Ovary (tissue), 9 donors: ENCODE results near the gene GPR61. TPM values are rescaled to one million over a fixed set of nuclear protein-coding genes. Genes with fewer than 3 reads are reported as not detected.

ENCODE experiments used
- DNase-seq, 5 donors: peaks; one replicate each; pipeline ENCODE4 v3.0.0-alpha.2; 2019 to 2020
- H3K27ac ChIP-seq, 2 donors: fragments of 200-600 bp; one replicate each; pipeline versions ENCODE4 v1.5.1 to v1.8.0; 2019 to 2022
- H3K27me3 ChIP-seq: fragments of 200-600 bp; one replicate; pipeline ENCODE4 v1.8.0; 2022
- H3K36me3 ChIP-seq: fragments of 200-600 bp; sonication (generic); one replicate; pipeline ENCODE4 v1.5.1; 2019
- H3K4me1 ChIP-seq: one replicate; pipeline ENCODE4 v1.8.1; 2013; ENCODE audit warnings: mild to moderate bottlenecking, moderate library complexity; ENCODE audit not compliant: insufficient read depth
- H3K4me3 ChIP-seq: fragments of 200-600 bp; sonication (generic); one replicate; pipeline ENCODE4 v1.5.1; 2017
- H3K9me3 ChIP-seq, 2 donors: fragments of 200-600 bp in 1 of 2; sonication (generic) in 1 of 2; one replicate each; pipeline versions ENCODE4 v1.5.1 to v1.8.1; 2013 to 2019; ENCODE audit warnings: mild to moderate bottlenecking in 1 of 2, moderate library complexity in 1 of 2
- CTCF ChIP-seq, 3 donors: fragments of 450-650 bp in 2 of 3; fragments of 200-600 bp in 1 of 3; IDR thresholded peaks; one replicate each; pipeline versions ENCODE4 v1.5.1 to v1.8.0; 2016 to 2022; ENCODE audit warnings: antibody characterized with exemption in 3 of 3, mild to moderate bottlenecking in 1 of 3
- EP300 ChIP-seq: sonication (generic); formaldehyde crosslinking; IDR thresholded peaks from one replicate; pipeline ENCODE4 v1.6.1; 2017; ENCODE audit warnings: antibody characterized with exemption
- POLR2A ChIP-seq: fragments of 450-650 bp; IDR thresholded peaks from one replicate; pipeline ENCODE4 v1.6.1; 2017; ENCODE audit warnings: antibody characterized with exemption, mild to moderate bottlenecking, moderate library complexity
- WGBS, 3 donors: extraction: QIAGEN DNeasy Blood & Tissue Kit in 1 of 3; methylation state at CpG; one replicate each; pipeline versions ENCODE4 v1.1.5 to v1.1.7; 2013 to 2017; 5-methylcytosine and 5-hydroxymethylcytosine counted together
- intact Hi-C, 4 donors: fragments of 100-400 bp; cut with DNase I; formaldehyde crosslinking; loops; one replicate each; pipeline versions ENCODE4 v1.11.0 to v1.15.1; 2022 to 2023
- polyA plus RNA-seq, 2 donors: library from polyadenylated mRNA; stranded (reverse); fragments of 200-250 nt in 1 of 2; fragments of 350-450 nt in 1 of 2; fragmentation: Illumina TruSeq in 1 of 2; extraction: RNeasy Lipid Tissue Mini Kit (QIAGEN cat#74804) in 1 of 2; gene quantifications; one replicate each; pipeline ENCODE4 v1.2.3, GENCODE V29; 2013 to 2014
- total RNA-seq, 7 donors: library from RNA; depleted of rRNA in 2 of 7; stranded (reverse); fragments of >200 nt in 2 of 7; fragmentation: NEBNext Ultra II Directional in 3 of 7; extraction: Animal tissue kit (Norgen Biotek cat#: 25700) in 3 of 7; gene quantifications; one replicate each; pipeline versions ENCODE4 v1.1.0 to v1.2.4, GENCODE V29; 2016 to 2023
- donor health status: DM: no; HTN: no; CAD: no; lungs with moderate emphysema.
- donor health status: DM: no; HTN: no; CAD: no.
- donor health status: Bipolar disorder and iron deficiency.
- donor health status: DM: yes; HTN: yes; CAD: no.
- donor health status: DM: no; HTN: no; CAD: no.
- donor health status: DM: yes; HTN: yes; CAD: no.

GPR61 gene
- total and polyA plus RNA-seq, 9 donors: 0.25 TPM; not detected in 8

GRCh38 chr1:109521002-109521951 is 18.4 kb upstream of the GPR61 start:
- DNase-seq: no peak
- Histone ChIP-seq H3K4me1 (no peaks in the 10 kb centered on the region), H3K36me3 (no peaks in the 10 kb centered on the region), H3K9me3 (no peaks in the 10 kb centered on the region), H3K27me3 (no peaks in the 10 kb centered on the region), H3K27ac (no peak overlapping the region), H3K4me3 (no peak overlapping the region)
- TF ChIP-seq POLR2A (no peak), EP300 (no peak), CTCF (IDR thresholded peaks at IDR 0.05) (no peak)
- intact Hi-C loops: no loop called here
- WGBS, 3 donors: 29 to 38% (median 35%) methylated on average over 14 of the region's 14 CpGs

GRCh38 chr1:109522026-109522425 is 17.6 kb upstream of the GPR61 start:
- no peaks in the 10 kb centered on the region for H3K4me1 ChIP-seq
- H3K36me3 ChIP-seq: no peaks in the 10 kb centered on the region
- TF ChIP-seq POLR2A (no peak), EP300 (no peak), CTCF (IDR thresholded peaks at IDR 0.05) (no peak)
- 86 to 90% (median 89%) methylated on average over 7 of the region's 7 CpGs for WGBS, 3 donors
- no peak overlapping the region for H3K27ac ChIP-seq
- H3K27me3 ChIP-seq: no peaks in the 10 kb centered on the region
- H3K4me3 ChIP-seq: no peak overlapping the region
- DNase-seq: no peak
- no peaks in the 10 kb centered on the region for H3K9me3 ChIP-seq
- intact Hi-C loops: no loop called here

- no peaks in the 10 kb centered on the region for H3K27me3 ChIP-seq
- no peaks in the 10 kb centered on the region for H3K36me3 ChIP-seq
- intact Hi-C loops: no loop called here
- H3K4me3 ChIP-seq: no peak overlapping the region
- TF ChIP-seq EP300 (no peak), POLR2A (no peak), CTCF (IDR thresholded peaks at IDR 0.05) (no peak)
- no peak for DNase-seq
- no peaks in the 10 kb centered on the region for H3K9me3 ChIP-seq
- WGBS, 3 donors: 89 to 95% (median 94%) methylated on average over 2 of the region's 2 CpGs
- no peaks in the 10 kb centered on the region for H3K4me1 ChIP-seq
- no peak overlapping the region for H3K27ac ChIP-seq
These were observed 16.0 kb upstream of the GPR61 start for GRCh38 chr1:109523706-109524105.

GRCh38 chr1:109527098-109527811 is 12.4 kb upstream of the GPR61 start:
- no peak overlapping the region for H3K27ac ChIP-seq
- no peaks in the 10 kb centered on the region for H3K36me3 ChIP-seq
- DNase-seq: no peak
- intact Hi-C loops: no loop called here
- peaks cover 3% of the 10 kb centered on the region for H3K4me1 ChIP-seq
- 71 to 75% (median 71%) methylated on average over 14 of the region's 14 CpGs for WGBS, 3 donors
- no peak overlapping the region for H3K4me3 ChIP-seq
- H3K27me3 ChIP-seq: no peaks in the 10 kb centered on the region
- H3K9me3 ChIP-seq: no peaks in the 10 kb centered on the region
- TF ChIP-seq EP300 (no peak), CTCF (IDR thresholded peaks at IDR 0.05) (no peak), POLR2A (no peak)
